Measurements from ENCODE around the gene CXCL12. TPM values are rescaled to one million over a fixed set of nuclear protein-coding genes. Genes with fewer than 3 reads are reported as not detected.

Gene CXCL12
- total and polyA plus RNA-seq, 4 donors, result 23.7 to 91.4 (median 51.8) TPM

- H3K27me3 ChIP-seq (ENCODE audit: control insufficient read depth in 3 of 3, insufficient read depth in 3 of 3, low read length in 2 of 3), result no peaks in the 10 kb centered on the region
- H3K9ac ChIP-seq (ENCODE audit: insufficient read depth in 1 of 2, low read length in 2 of 2), result no peak overlapping the region
- H3K36me3 ChIP-seq (ENCODE audit: control insufficient read depth in 4 of 4, insufficient read depth in 4 of 4, low read length in 4 of 4), result no peaks in the 10 kb centered on the region
- 89 to 90% methylated on average over 4 of the region's 4 CpGs for WGBS, 2 donors
- H3K9me3 ChIP-seq (ENCODE audit: control insufficient read depth in 4 of 4, insufficient read depth in 3 of 4, low read length in 3 of 4), result no peaks in the 10 kb centered on the region
- TF ChIP-seq CTCF (IDR thresholded peaks at IDR 0.05; ENCODE audit: control extremely low read depth, extremely low read depth), result no peak
- H3K4me1 ChIP-seq (ENCODE audit: control insufficient read depth in 5 of 5, insufficient read depth in 5 of 5, low read length in 5 of 5), result no peaks in the 10 kb centered on the region
- H3K4me3 ChIP-seq, result no peak overlapping the region
- ATAC-seq (ENCODE audit: insufficient read depth, low FRiP score), result no peak
- H3K27ac ChIP-seq (ENCODE audit: low read depth in 1 of 2, low read length in 1 of 2), result no peak overlapping the region
- DNase-seq, result no peak
Measured at GRCh38 chr10:44334621-44335184, 50.2 kb downstream of the CXCL12 start.

DNA sequence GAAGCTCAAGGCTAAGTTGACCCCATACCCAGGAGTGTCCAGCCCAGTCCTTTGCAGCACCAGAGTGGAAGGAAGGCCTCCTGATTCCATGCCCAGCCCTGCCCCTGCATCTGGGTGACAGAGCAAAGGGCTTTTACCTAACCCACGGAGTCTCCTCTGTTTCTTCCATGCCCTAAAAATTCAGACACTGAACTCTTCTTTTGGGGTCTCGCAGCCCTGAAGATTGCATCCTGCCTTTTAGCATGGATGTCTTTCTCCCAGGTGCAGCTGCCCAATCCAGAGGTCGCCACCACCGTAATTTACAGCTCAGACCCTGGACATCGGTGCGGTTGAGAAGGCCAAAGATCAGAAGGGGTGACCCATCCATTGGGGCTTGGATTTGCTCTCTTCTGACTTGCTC lies 50.8 kb downstream of the CXCL12 start:
- ATAC-seq (ENCODE audit: insufficient read depth, low FRiP score), result no peak
- no peaks in the 10 kb centered on the region for H3K4me1 ChIP-seq (ENCODE audit: control insufficient read depth in 5 of 5, insufficient read depth in 5 of 5, low read length in 5 of 5)
- WGBS, 2 donors, result 95 to 96% methylated on average over 6 of the region's 6 CpGs
- H3K27ac ChIP-seq (ENCODE audit: low read depth in 1 of 2, low read length in 1 of 2), result no peak overlapping the region
- no peak overlapping the region for H3K9ac ChIP-seq (ENCODE audit: insufficient read depth in 1 of 2, low read length in 2 of 2)
- H3K27me3 ChIP-seq (ENCODE audit: control insufficient read depth in 3 of 3, insufficient read depth in 3 of 3, low read length in 2 of 3), result no peaks in the 10 kb centered on the region
- no peak for TF ChIP-seq CTCF (IDR thresholded peaks at IDR 0.05; ENCODE audit: control extremely low read depth, extremely low read depth)
- no peaks in the 10 kb centered on the region for H3K9me3 ChIP-seq (ENCODE audit: control insufficient read depth in 4 of 4, insufficient read depth in 3 of 4, low read length in 3 of 4)
- DNase-seq, result no peak
- no peaks in the 10 kb centered on the region for H3K36me3 ChIP-seq (ENCODE audit: control insufficient read depth in 4 of 4, insufficient read depth in 4 of 4, low read length in 4 of 4)
- no peak overlapping the region for H3K4me3 ChIP-seq

DNA sequence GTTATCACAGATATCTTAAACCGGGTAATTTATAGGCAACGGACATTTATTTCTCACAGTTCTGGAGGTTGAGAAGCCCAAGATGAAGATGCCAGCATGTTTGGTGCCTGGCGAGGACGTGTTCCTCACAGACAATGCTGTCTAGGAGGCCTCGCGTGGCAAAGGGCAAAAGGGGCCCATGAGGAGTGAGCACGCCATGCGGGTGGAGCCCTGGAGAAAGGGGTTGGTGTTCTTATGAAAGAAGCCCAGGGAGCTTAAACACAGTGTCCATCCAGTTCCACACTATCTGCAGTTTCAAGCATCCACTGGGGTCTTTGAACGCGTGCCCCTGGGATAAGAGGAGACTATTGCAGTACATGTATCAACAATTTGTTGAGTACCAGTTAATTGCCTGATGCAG lies 51.4 kb downstream of the CXCL12 start:
- no peak for ATAC-seq (ENCODE audit: insufficient read depth, low FRiP score)
- Histone ChIP-seq H3K4me3 (no peak overlapping the region), H3K27me3 (ENCODE audit: control insufficient read depth in 3 of 3, insufficient read depth in 3 of 3, low read length in 2 of 3) (no peaks in the 10 kb centered on the region), H3K9ac (ENCODE audit: insufficient read depth in 1 of 2, low read length in 2 of 2) (no peak overlapping the region), H3K9me3 (ENCODE audit: control insufficient read depth in 4 of 4, insufficient read depth in 3 of 4, low read length in 3 of 4) (no peaks in the 10 kb centered on the region), H3K27ac (ENCODE audit: low read depth in 1 of 2, low read length in 1 of 2) (no peak overlapping the region), H3K4me1 (ENCODE audit: control insufficient read depth in 5 of 5, insufficient read depth in 5 of 5, low read length in 5 of 5) (no peaks in the 10 kb centered on the region), H3K36me3 (ENCODE audit: control insufficient read depth in 4 of 4, insufficient read depth in 4 of 4, low read length in 4 of 4) (no peaks in the 10 kb centered on the region)
- WGBS, 2 donors, result 94 to 96% methylated on average over 10 of the region's 10 CpGs
- no peak for DNase-seq
- TF ChIP-seq CTCF (IDR thresholded peaks at IDR 0.05; ENCODE audit: control extremely low read depth, extremely low read depth), result no peak

- no peak overlapping the region for H3K4me3 ChIP-seq
- no peaks in the 10 kb centered on the region for H3K36me3 ChIP-seq (ENCODE audit: control insufficient read depth in 4 of 4, insufficient read depth in 4 of 4, low read length in 4 of 4)
- ATAC-seq (ENCODE audit: insufficient read depth, low FRiP score) (no peak), DNase-seq (no peak)
- 59 to 75% methylated on average over 7 of the region's 7 CpGs for WGBS, 2 donors
- no peak for TF ChIP-seq CTCF (IDR thresholded peaks at IDR 0.05; ENCODE audit: control extremely low read depth, extremely low read depth)
- H3K27me3 ChIP-seq (ENCODE audit: control insufficient read depth in 3 of 3, insufficient read depth in 3 of 3, low read length in 2 of 3), result no peaks in the 10 kb centered on the region
- no peak overlapping the region for H3K9ac ChIP-seq (ENCODE audit: insufficient read depth in 1 of 2, low read length in 2 of 2)
- no peak overlapping the region for H3K27ac ChIP-seq (ENCODE audit: low read depth in 1 of 2, low read length in 1 of 2)
- H3K9me3 ChIP-seq (ENCODE audit: control insufficient read depth in 4 of 4, insufficient read depth in 3 of 4, low read length in 3 of 4), result no peaks in the 10 kb centered on the region
- no peaks in the 10 kb centered on the region for H3K4me1 ChIP-seq (ENCODE audit: control insufficient read depth in 5 of 5, insufficient read depth in 5 of 5, low read length in 5 of 5)
Measured at GRCh38 chr10:44332465-44332864, 52.4 kb downstream of the CXCL12 start.

Data from lung (tissue), 12 donors.